22Rv1 (cell line): ENCODE measurements around the gene NR1D2.

ENCODE experiments used
- H3K27ac ChIP-seq: fragments of 450-650 bp; 2 replicates; pipeline ENCODE4 v1.5.1; 2017
- CTCF ChIP-seq: fragments of 450-650 bp; IDR thresholded peaks from 2 replicates; pipeline ENCODE4 v1.5.1; 2017; ENCODE audit warnings: mild to moderate bottlenecking
- ZFX ChIP-seq: fragments of 450-650 bp; IDR thresholded peaks from 2 replicates; pipeline ENCODE4 v1.6.1; 2017; ENCODE audit warnings: antibody characterized with exemption, borderline replicate concordance

NR1D2 gene

GRCh38 chr3:23944007-23944783, 891 bp upstream of the NR1D2 start:
- TF ChIP-seq ZFX (no peak), CTCF (no peak)
- peak overlapping the region; percentile 90 for H3K27ac ChIP-seq

- peak overlapping the region; percentile 90 for H3K27ac ChIP-seq
- TF ChIP-seq ZFX (no peak), CTCF (no peak)
These were observed 502 bp downstream of the NR1D2 start for GRCh38 chr3:23945663-23945912.

GRCh38 chr3:23945913-23946687, 1.0 kb downstream of the NR1D2 start:
- peak overlapping the region; percentile 90 for H3K27ac ChIP-seq
- TF ChIP-seq ZFX (no peak), CTCF (no peak)

GRCh38 chr3:23948761-23949160, 3.7 kb downstream of the NR1D2 start:
- TF ChIP-seq ZFX (no peak), CTCF (no peak)
- H3K27ac ChIP-seq, result no peak overlapping the region

- TF ChIP-seq CTCF (no peak), ZFX (no peak)
- H3K27ac ChIP-seq, result no peak overlapping the region
These were observed 4.7 kb downstream of the NR1D2 start for GRCh38 chr3:23949784-23950183.

GRCh38 chr3:23950293-23950692, 5.2 kb downstream of the NR1D2 start:
- no peak overlapping the region for H3K27ac ChIP-seq
- TF ChIP-seq ZFX (no peak), CTCF (no peak)

- H3K27ac ChIP-seq, result no peak overlapping the region
- TF ChIP-seq CTCF, result no peak
- TF ChIP-seq ZFX, result no peak
These were observed 7.6 kb downstream of the NR1D2 start for GRCh38 chr3:23952646-23953045.
